Lung (tissue), 12 donors: ENCODE results near the gene SLC37A1. TPM values are rescaled to one million over a fixed set of nuclear protein-coding genes. Genes with fewer than 3 reads are reported as not detected.

Experiments
- ATAC-seq: fragments of 200-7000 bp; cut with Tn5 transposase; one replicate; pipeline ENCODE4 v1.9.1; 2020; ENCODE audit warnings: moderate number of reproducible peaks; ENCODE audit not compliant: insufficient read depth, low FRiP score
- DNase-seq, 3 donors: peaks; one replicate each; pipeline ENCODE4 v3.0.0-alpha.2; 2013 to 2017
- H3K27ac ChIP-seq, 2 donors: one replicate each; pipeline ENCODE4 v1.5.1; 2013; ENCODE audit warnings: mild to moderate bottlenecking in 2 of 2, moderate library complexity in 2 of 2, control low read depth in 1 of 2, inconsistent platforms in 1 of 2, low read depth in 1 of 2, low read length in 1 of 2
- H3K27me3 ChIP-seq, 3 donors: one replicate each; pipeline ENCODE4 v1.5.1; 2013; ENCODE audit warnings: low read length in 2 of 3; ENCODE audit not compliant: control insufficient read depth in 3 of 3, insufficient read depth in 3 of 3
- H3K36me3 ChIP-seq, 4 donors: one replicate each; pipeline ENCODE4 v1.5.1; 2013; ENCODE audit warnings: low read length in 4 of 4, mild to moderate bottlenecking in 1 of 4, moderate library complexity in 1 of 4; ENCODE audit not compliant: control insufficient read depth in 4 of 4, insufficient read depth in 4 of 4
- H3K4me1 ChIP-seq, 5 donors: one replicate each; pipeline ENCODE4 v1.5.1; 2013; ENCODE audit warnings: low read length in 5 of 5, mild to moderate bottlenecking in 2 of 5, moderate library complexity in 1 of 5; ENCODE audit not compliant: control insufficient read depth in 5 of 5, insufficient read depth in 5 of 5
- H3K4me3 ChIP-seq: one replicate; pipeline ENCODE4 v1.5.1; 2013; ENCODE audit warnings: mild to moderate bottlenecking, control low read depth, moderate library complexity
- H3K9ac ChIP-seq, 2 donors: one replicate each; pipeline ENCODE4 v1.5.1; 2013; ENCODE audit warnings: low read length in 2 of 2, control low read depth in 1 of 2; ENCODE audit not compliant: insufficient read depth in 1 of 2
- H3K9me3 ChIP-seq, 4 donors: one replicate each; pipeline ENCODE4 v1.5.1; 2013; ENCODE audit warnings: low read length in 3 of 4, mild to moderate bottlenecking in 1 of 4, moderate library complexity in 1 of 4; ENCODE audit not compliant: control insufficient read depth in 4 of 4, insufficient read depth in 3 of 4
- CTCF ChIP-seq: IDR thresholded peaks from 2 replicates; pipeline ENCODE4 v1.5.1; 2012; ENCODE audit warnings: mild to moderate bottlenecking; ENCODE audit errors: control extremely low read depth, extremely low read depth
- WGBS, 2 donors: extraction: QIAGEN DNeasy Blood & Tissue Kit; methylation state at CpG; one replicate each; pipeline ENCODE4 v1.1.7; 2013; 5-methylcytosine and 5-hydroxymethylcytosine counted together
- polyA plus RNA-seq, 2 donors: library from polyadenylated mRNA; stranded (reverse); fragments of 200-250 nt; gene quantifications; one replicate each; pipeline ENCODE4 v1.2.1, GENCODE V29; 2013
- total RNA-seq, 2 donors: library from RNA; depleted of rRNA in 1 of 2; stranded (reverse); fragments of >200 nt in 1 of 2; gene quantifications; one replicate each; pipeline ENCODE4 v1.2.1, GENCODE V29; 2014 to 2021
- donor health status: control.
- donor health status: control.
- donor health status: Bipolar disorder and iron deficiency.
- donor health status: healthy.
- donor health status: DM: yes; HTN: yes; CAD: no.

Gene SLC37A1
- total and polyA plus RNA-seq, 4 donors: 13.3 to 29.5 (median 19.6) TPM

GRCh38 chr21:42615924-42616323, 102.3 kb downstream of the SLC37A1 start:
- Histone ChIP-seq H3K4me1 (peaks cover 0 to 5% (median 0%) of the 10 kb centered on the region in 5 donors), H3K27ac (no peak overlapping the region), H3K9me3 (peaks cover 0 to 3% (median under 1%) of the 10 kb centered on the region in 4 donors), H3K36me3 (no peaks in the 10 kb centered on the region), H3K9ac (no peak overlapping the region), H3K4me3 (no peak overlapping the region), H3K27me3 (peaks cover 0 to 18% (median 7%) of the 10 kb centered on the region in 3 donors)
- TF ChIP-seq CTCF: no peak
- DNase-seq: no peak
- no peak for ATAC-seq
- 61 to 67% methylated on average over 3 of the region's 3 CpGs for WGBS, 2 donors

- no peaks in the 10 kb centered on the region for H3K36me3 ChIP-seq
- WGBS, 2 donors: 15 to 16% methylated on average over 18 of the region's 18 CpGs
- peaks cover 0 to 5% (median 0%) of the 10 kb centered on the region in 5 donors for H3K4me1 ChIP-seq
- peaks cover 0 to 18% (median 7%) of the 10 kb centered on the region in 3 donors for H3K27me3 ChIP-seq
- DNase-seq (no peak), ATAC-seq (no peak)
- H3K9ac ChIP-seq: no peak overlapping the region
- H3K27ac ChIP-seq: no peak overlapping the region
- TF ChIP-seq CTCF: no peak
- no peak overlapping the region for H3K4me3 ChIP-seq
- peaks cover 0 to 3% (median under 1%) of the 10 kb centered on the region in 4 donors for H3K9me3 ChIP-seq
Measured at GRCh38 chr21:42616446-42616845, 102.8 kb downstream of the SLC37A1 start.

- Histone ChIP-seq H3K4me3 (no peak overlapping the region), H3K36me3 (no peaks in the 10 kb centered on the region), H3K27ac (no peak overlapping the region), H3K9ac (no peak overlapping the region), H3K9me3 (peaks cover 0 to 3% (median under 1%) of the 10 kb centered on the region in 4 donors), H3K4me1 (peaks cover 0 to 6% (median 0%) of the 10 kb centered on the region in 5 donors), H3K27me3 (peaks cover 0 to 18% (median 7%) of the 10 kb centered on the region in 3 donors)
- no peak for TF ChIP-seq CTCF
- DNase-seq (no peak), ATAC-seq (no peak)
- 84 to 89% methylated on average over 21 of the region's 21 CpGs for WGBS, 2 donors
Measured at GRCh38 chr21:42616941-42617340, 103.3 kb downstream of the SLC37A1 start.

- peaks cover 0 to 6% (median 0%) of the 10 kb centered on the region in 5 donors for H3K4me1 ChIP-seq
- DNase-seq (no peak), ATAC-seq (no peak)
- WGBS, 2 donors: 78 to 85% methylated on average over 23 of the region's 23 CpGs
- no peak for TF ChIP-seq CTCF
- no peak overlapping the region for H3K9ac ChIP-seq
- H3K36me3 ChIP-seq: no peaks in the 10 kb centered on the region
- peaks cover 0 to under 1% (median 0%) of the 10 kb centered on the region in 4 donors for H3K9me3 ChIP-seq
- peaks cover 0 to 18% (median 7%) of the 10 kb centered on the region in 3 donors for H3K27me3 ChIP-seq
- no peak overlapping the region for H3K27ac ChIP-seq
- H3K4me3 ChIP-seq: no peak overlapping the region
Measured at GRCh38 chr21:42617486-42617885, 103.8 kb downstream of the SLC37A1 start.
